Heart right ventricle (tissue), 16 donors: Measurements from ENCODE around the gene PLEKHG4B. TPM values are rescaled to one million over a fixed set of nuclear protein-coding genes. Genes with fewer than 3 reads are reported as not detected.

ENCODE experiments used
- ATAC-seq, 8 donors: fragments of 200-7000 bp; cut with Tn5 transposase; one replicate each; pipeline ENCODE4 v1.9.1; 2020; ENCODE audit warnings: mild to moderate bottlenecking in 8 of 8, moderate library complexity in 8 of 8, moderate number of reproducible peaks in 1 of 8
- DNase-seq, 2 donors: peaks; one replicate each; pipeline ENCODE4 v3.0.0-alpha.2; 2020
- H3K27ac ChIP-seq, 10 donors: fragments of 200-600 bp; sonication (generic) in 2 of 10; one replicate each; pipeline versions ENCODE4 v1.5.0 to v1.8.0; 2020 to 2022; ENCODE audit warnings: mild to moderate bottlenecking in 3 of 10
- H3K27me3 ChIP-seq, 7 donors: fragments of 200-600 bp; one replicate each; pipeline ENCODE4 v1.8.0; 2021 to 2022; ENCODE audit warnings: mild to moderate bottlenecking in 2 of 7
- H3K36me3 ChIP-seq, 9 donors: fragments of 200-600 bp; sonication (generic) in 1 of 9; one replicate each; pipeline versions ENCODE4 v1.5.0 to v1.8.0; 2020 to 2022; ENCODE audit warnings: mild to moderate bottlenecking in 2 of 9
- H3K4me1 ChIP-seq, 9 donors: fragments of 200-600 bp; sonication (generic) in 1 of 9; one replicate each; pipeline versions ENCODE4 v1.5.0 to v1.8.0; 2020 to 2022; ENCODE audit warnings: mild to moderate bottlenecking in 4 of 9
- H3K4me3 ChIP-seq, 10 donors: fragments of 200-600 bp; sonication (generic) in 2 of 10; one replicate each; pipeline versions ENCODE4 v1.5.0 to v1.8.0; 2020 to 2022; ENCODE audit warnings: mild to moderate bottlenecking in 7 of 10, moderate library complexity in 2 of 10
- H3K9me3 ChIP-seq, 11 donors: fragments of 200-600 bp in 10 of 11; sonication (generic) in 2 of 11; one replicate each; pipeline versions ENCODE4 v1.5.0 to v1.8.0; 2013 to 2022; ENCODE audit warnings: mild to moderate bottlenecking in 2 of 11, control low read depth in 1 of 11, moderate library complexity in 1 of 11
- WGBS, 2 donors: extraction: QIAGEN DNeasy Blood & Tissue Kit; methylation state at CpG; one replicate each; pipeline ENCODE4 v1.1.7; 2013; ENCODE audit warnings: inconsistent platforms in 1 of 2; 5-methylcytosine and 5-hydroxymethylcytosine counted together
- intact Hi-C, 10 donors: fragments of 100-400 bp; cut with DNase I; formaldehyde crosslinking; loops; one replicate each; pipeline versions ENCODE4 v1.11.1 to v1.14.2; 2022
- polyA plus RNA-seq, 2 donors: library from polyadenylated mRNA; stranded (reverse); fragments of 200-250 nt; gene quantifications; one replicate each; pipeline ENCODE4 v1.2.3, GENCODE V29; 2013
- total RNA-seq, 10 donors: library from RNA; stranded (reverse); fragmentation: NEBNext Ultra II Directional in 3 of 10; extraction: Animal tissue kit (Norgen Biotek cat#: 25700) in 3 of 10; gene quantifications; one replicate each; pipeline versions ENCODE4 v1.2.1 to v1.2.4, GENCODE V29; 2021 to 2023
- TF ChIP-seq, protein P1 (sequence below), 9 donors: fragments of 200-600 bp; sonication (generic) in 2 of 9; IDR thresholded peaks; one replicate each; pipeline versions ENCODE4 v1.5.0 to v1.8.0; 2021 to 2022; ENCODE audit warnings: antibody characterized with exemption in 9 of 9, mild to moderate bottlenecking in 5 of 9, moderate library complexity in 1 of 9
- donor health status: Arrhythmogenic right ventricular cardiomyopathy.
- donor health status: ischemic (EF 13 %, LVEDD 7.1; RV severe dilation, severe dysfunction).
- donor health status: healthy with polysubstance abuse.
- donor health status: DM: no; HTN: yes; CAD: no.
- donor health status: DM: no; HTN: no; CAD: no.
- donor health status: ischemic (EF 25% LVEDD 6.9; RV normal size, moderate dysfunction).
- donor health status: ischemic (EF 25% LVEDD 5.7; RV mildly dilated, moderate dysfunction).
- donor health status: healthy.
- donor health status: DM: yes; HTN: yes; CAD: no.
- donor health status: Ischemic cardiomyopathy.
- donor health status: ischemic (EF 35%, LVEDD 5.7; RV mildly dilated, moderate dysfunction).
- donor health status: nonischemic (EF 11% LVEDD 7.7; RV severe dilation, severe dysfunction).
- donor health status: DM: yes; HTN: yes; CAD: no.
- donor health status: PGD.
- donor health status: ischemic (EF 29% LVEDD 5.4; RV normal size, mild dysfunction).
- donor health status: nonischemic (EF 23%, LVEDD 6.1; RV moderate dilation, normal function).

PLEKHG4B gene
- total and polyA plus RNA-seq, 12 donors: under 0.01 to 0.14 (median 0.05) TPM; not detected in 8

DNA sequence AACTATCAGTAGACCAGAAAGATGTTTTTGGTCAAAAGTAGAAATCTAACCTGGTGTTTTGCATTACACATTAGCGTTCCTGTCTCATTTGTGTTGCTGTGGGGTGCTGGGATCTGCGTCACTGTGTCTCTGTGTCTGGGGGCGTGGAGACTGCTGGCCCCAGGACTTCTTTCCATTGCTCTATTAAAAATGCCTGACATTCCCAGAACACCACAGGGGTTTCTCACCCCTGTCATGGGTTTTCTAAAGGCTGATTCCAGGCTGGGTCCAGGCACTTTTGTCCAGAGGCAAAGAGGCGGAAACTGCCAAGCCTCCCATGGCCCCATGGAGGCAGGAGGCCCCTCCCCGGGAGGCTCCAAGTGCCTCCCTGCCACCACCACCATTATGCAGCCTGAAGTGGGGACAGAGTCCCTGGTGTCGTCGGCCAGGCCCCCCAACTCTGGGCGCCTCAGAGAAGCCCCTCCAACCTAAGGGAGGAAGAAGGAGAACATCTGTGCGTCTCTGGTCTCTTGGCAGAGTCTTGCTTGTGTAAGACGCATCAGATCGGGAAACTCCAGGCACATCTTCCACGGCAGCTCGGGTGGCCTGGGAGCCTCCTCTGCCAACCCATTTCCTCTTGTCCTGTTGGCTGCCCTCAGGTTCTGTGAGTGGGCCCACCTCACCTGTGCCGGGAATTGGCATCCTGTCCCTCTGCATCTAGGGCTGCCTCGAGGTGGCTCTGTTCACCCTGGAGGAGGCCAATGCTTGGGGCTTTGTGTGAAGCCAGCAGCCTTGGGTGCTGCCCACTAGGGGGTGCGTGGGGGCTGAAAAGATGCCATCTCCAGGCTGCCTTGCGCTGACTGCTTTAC, 13.8 kb upstream of the PLEKHG4B start:
- TF ChIP-seq, protein P1, sequence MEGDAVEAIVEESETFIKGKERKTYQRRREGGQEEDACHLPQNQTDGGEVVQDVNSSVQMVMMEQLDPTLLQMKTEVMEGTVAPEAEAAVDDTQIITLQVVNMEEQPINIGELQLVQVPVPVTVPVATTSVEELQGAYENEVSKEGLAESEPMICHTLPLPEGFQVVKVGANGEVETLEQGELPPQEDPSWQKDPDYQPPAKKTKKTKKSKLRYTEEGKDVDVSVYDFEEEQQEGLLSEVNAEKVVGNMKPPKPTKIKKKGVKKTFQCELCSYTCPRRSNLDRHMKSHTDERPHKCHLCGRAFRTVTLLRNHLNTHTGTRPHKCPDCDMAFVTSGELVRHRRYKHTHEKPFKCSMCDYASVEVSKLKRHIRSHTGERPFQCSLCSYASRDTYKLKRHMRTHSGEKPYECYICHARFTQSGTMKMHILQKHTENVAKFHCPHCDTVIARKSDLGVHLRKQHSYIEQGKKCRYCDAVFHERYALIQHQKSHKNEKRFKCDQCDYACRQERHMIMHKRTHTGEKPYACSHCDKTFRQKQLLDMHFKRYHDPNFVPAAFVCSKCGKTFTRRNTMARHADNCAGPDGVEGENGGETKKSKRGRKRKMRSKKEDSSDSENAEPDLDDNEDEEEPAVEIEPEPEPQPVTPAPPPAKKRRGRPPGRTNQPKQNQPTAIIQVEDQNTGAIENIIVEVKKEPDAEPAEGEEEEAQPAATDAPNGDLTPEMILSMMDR (IDR thresholded peaks at IDR 0.05): peak in 8 of 9 donors; percentile 19 to 58 (median 47)
- ATAC-seq (peak; percentile 51 to 85 (median 70)), DNase-seq (peak; percentile 31 to 46)
- Histone ChIP-seq H3K9me3 (no peaks in the 10 kb centered on the region), H3K27me3 (peaks cover 0 to 36% (median 18%) of the 10 kb centered on the region in 7 donors), H3K27ac (no peak overlapping the region), H3K4me3 (no peak overlapping the region), H3K4me1 (no peaks in the 10 kb centered on the region), H3K36me3 (no peaks in the 10 kb centered on the region)
- WGBS, 2 donors: 60 to 63% methylated on average over 17 of the region's 17 CpGs
- intact Hi-C loops: no loop called here

DNA sequence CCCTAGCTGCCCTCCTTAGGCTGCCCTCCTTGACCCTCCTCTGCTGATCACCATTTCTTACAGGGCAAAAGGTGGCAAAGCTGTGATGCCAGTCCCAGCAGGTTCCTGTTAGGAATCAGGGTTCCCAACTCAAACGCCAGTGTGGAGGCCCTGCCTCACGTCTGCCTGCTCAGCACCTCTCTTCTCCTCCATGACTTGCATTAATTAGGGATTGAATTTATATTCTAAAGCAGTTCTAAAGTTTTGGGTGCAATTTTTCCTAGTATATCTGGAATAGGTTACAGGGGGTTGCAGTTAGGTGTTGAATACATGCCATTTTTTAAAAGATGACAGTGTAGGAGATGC, 13.2 kb upstream of the PLEKHG4B start:
- DNase-seq (no peak), ATAC-seq (no peak)
- peaks cover 0 to 36% (median 16%) of the 10 kb centered on the region in 7 donors for H3K27me3 ChIP-seq
- H3K4me1 ChIP-seq: no peaks in the 10 kb centered on the region
- no peak overlapping the region for H3K27ac ChIP-seq
- no peak overlapping the region for H3K4me3 ChIP-seq
- 64 to 67% methylated on average over 2 of the region's 2 CpGs for WGBS, 2 donors
- TF ChIP-seq, protein P1 (IDR thresholded peaks at IDR 0.05): no peak
- intact Hi-C loops: no loop called here
- H3K36me3 ChIP-seq: no peaks in the 10 kb centered on the region
- no peaks in the 10 kb centered on the region for H3K9me3 ChIP-seq

DNA sequence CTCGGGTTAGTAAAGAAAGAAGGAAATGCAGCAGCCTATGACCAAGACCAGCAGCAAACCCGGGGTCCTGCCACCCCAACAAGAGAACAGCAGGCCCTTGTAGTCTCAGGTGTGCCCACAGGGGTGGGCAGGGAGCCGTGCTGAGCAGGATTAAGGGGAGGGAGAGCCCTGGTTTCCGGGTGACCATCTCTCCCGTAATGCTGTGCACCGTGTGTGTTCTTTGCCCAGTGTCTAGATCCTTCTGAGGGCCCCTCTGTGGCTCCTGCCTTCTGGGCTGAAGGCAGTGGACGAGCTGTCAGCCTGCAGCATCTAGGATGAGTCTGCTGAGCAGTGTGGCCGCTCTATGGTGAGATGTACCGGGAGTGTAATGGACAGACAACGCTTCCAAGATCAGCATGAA, 12.7 kb upstream of the PLEKHG4B start:
- 69 to 77% methylated on average over 10 of the region's 10 CpGs for WGBS, 2 donors
- ATAC-seq (no peak), DNase-seq (no peak)
- H3K4me1 ChIP-seq: no peaks in the 10 kb centered on the region
- TF ChIP-seq, protein P1 (IDR thresholded peaks at IDR 0.05): no peak
- no peaks in the 10 kb centered on the region for H3K9me3 ChIP-seq
- no peak overlapping the region for H3K4me3 ChIP-seq
- no peak overlapping the region for H3K27ac ChIP-seq
- peaks cover 0 to 36% (median 13%) of the 10 kb centered on the region in 7 donors for H3K27me3 ChIP-seq
- no peaks in the 10 kb centered on the region for H3K36me3 ChIP-seq
- intact Hi-C loops: no loop called here

DNA sequence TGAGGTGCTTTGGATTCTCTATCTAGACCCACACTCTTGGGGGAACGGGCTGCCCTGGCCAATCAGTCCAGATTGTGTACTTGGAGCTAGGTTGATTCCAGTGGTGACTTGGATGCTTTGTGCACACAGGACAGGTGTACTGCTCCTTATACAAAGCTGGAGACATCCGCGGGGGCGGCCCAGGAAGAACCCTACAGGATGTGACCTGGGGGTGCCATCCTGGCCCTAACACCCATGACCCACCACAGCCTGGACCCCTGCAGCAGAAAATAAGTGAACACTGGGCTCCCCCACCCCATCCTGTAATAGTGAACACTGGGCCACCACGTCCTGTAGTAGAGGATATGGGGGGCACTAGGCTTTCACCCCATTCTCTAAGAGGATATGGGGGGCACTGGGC, 12.1 kb upstream of the PLEKHG4B start:
- Histone ChIP-seq H3K27ac (no peak overlapping the region), H3K4me1 (no peaks in the 10 kb centered on the region), H3K4me3 (no peak overlapping the region), H3K27me3 (peaks cover 0 to 31% (median 13%) of the 10 kb centered on the region in 7 donors), H3K36me3 (no peaks in the 10 kb centered on the region), H3K9me3 (no peaks in the 10 kb centered on the region)
- TF ChIP-seq, protein P1 (IDR thresholded peaks at IDR 0.05): no peak
- WGBS, 2 donors: 88 to 90% methylated on average over 5 of the region's 5 CpGs
- DNase-seq: no peak
- no peak for ATAC-seq
- intact Hi-C loops: no loop called here
